Activated CD8-positive, alpha-beta memory T cell treated with anti-CD3 and anti-CD28 coated beads, Interleukin-2, amount 50 U/mL, for 24 hours (primary cell): ENCODE measurements around the gene NCOA7.
"Not testable (repeated sequence)": the region's sequence is repeated elsewhere in the genome, so short reads cannot be mapped to it uniquely, and the experiment has no call there.

Source experiments
- DNase-seq: peaks from one replicate; pipeline ENCODE4 v3.0.0-alpha.2; 2020; ENCODE audit errors: extremely low read depth

Gene NCOA7

DNA sequence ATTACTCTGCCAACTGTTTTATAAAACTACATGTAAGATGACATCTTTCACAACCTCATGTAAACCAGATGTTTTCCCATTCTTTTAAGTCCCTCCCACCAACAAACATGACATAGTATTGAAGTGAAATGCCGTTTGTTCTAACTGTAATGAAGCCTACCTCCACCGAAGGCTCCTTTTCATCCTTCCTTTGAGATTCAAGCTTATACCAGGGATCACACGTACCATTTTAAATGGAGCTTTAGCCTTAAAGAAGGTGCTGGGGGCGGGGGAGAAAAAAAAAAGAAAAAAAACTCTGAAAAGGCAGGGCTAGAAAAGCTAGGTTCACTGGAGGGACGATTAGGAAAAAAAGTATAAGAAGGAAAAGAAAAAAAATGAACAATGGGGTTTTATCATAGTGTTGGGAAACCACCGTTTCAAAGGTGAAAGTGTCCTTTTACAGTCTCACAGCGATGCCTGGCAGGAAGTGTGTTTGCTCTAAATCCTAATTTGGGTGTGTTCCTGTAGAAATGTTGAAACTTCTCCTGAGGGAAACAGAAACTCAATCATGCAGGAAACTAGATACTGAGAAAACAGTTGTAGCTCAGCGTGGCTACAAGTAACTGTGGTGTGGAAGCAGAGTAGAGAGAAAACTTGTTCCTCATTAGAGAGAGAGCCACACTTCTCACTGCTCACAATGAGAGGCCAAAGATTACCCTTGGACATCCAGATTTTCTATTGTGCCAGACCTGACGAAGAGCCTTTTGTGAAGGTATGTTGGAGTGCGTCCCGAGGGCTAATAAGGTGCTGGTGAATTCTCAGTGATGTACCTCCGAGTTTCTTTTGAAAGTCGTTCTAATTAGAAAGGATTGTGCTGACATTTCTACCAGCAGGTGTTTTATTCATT, 128.2 kb downstream of the NCOA7 start:
- DNase-seq = peak; percentile 8

- DNase-seq = no peak
Measured at GRCh38 chr6:125919618-125920017, 128.9 kb downstream of the NCOA7 start.

DNA sequence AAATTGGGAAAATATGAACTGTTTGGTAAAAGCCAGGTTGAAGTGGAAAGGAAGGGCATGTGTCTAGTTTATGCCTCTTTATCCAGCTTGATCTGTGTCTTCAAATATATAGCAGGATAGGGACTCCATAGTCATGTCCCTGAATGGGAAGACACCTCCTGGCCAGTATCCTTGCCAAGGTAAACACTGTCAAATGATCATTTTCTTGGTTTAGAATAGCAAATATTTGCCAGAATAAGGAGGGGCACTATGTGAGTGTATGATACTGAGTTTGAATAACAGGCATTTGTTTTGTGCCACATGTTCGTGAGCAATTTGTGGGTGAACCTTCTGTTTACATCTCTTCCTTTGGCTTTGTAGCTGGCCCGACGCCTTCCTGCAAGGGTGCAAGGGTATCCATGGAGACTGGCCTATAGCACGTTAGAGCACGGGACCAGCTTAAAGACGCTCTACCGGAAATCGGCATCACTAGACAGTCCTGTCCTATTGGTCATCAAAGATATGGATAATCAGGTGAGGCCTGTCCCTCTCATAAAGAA, 131.6 kb downstream of the NCOA7 start:
- DNase-seq = no peak

DNA sequence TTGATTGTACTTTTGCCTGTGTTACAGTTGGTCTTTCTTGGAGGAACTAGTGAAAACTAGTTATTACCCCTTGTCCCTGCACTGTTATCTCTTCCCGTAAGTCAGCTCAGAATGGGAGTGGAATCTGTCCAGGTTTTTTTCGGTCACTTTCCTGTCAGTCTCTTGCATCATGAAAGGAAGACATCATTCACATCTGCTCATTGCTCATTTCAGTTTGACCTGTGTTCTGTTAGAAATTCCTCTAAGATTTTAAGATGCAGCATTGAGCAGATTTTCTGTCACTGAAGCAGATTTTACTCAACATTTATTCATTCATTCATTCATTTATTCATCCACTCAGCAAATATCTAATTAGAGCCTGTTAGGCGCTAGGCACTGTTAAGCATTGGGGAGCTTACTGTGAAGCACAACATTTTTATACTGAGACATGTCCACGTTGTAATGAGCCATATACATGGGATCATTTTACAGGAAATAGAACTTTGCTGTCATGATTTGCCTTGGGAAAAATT, 132.7 kb downstream of the NCOA7 start:
- no peak for DNase-seq

GRCh38 chr6:125924169-125924568, 133.4 kb downstream of the NCOA7 start:
- DNase-seq = no peak

DNA sequence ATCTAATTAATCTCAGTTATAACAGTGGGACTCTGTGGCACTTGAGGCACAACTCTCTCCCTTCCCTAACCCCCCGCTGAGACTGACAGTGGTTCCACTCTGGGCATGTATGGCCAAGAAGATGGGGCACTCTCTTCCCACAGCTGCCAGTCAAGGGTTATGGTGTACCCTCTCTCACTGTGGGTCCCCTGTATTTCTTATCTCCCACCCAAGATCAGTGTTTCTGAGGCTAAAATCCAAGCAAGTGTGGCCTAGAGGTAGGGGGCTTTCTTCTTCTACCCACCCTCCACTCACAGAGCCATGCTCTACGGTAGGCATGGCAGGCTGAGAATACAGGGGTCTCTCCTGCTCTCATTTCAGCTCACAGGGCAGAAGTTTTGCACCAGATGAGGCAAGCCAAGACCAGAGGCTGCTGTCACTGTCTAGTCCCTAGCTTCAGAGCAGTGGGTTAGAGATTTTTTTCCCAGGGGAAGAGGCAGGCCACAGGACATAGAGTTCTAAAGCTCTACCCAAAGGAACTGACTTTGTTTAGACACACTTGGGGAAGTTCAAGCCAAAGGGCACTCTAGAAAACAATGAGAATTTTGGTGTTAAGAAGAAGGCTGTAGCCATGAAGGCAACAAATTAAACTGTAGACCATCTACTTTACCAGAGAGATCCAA, 134.1 kb downstream of the NCOA7 start:
- no peak for DNase-seq

DNA sequence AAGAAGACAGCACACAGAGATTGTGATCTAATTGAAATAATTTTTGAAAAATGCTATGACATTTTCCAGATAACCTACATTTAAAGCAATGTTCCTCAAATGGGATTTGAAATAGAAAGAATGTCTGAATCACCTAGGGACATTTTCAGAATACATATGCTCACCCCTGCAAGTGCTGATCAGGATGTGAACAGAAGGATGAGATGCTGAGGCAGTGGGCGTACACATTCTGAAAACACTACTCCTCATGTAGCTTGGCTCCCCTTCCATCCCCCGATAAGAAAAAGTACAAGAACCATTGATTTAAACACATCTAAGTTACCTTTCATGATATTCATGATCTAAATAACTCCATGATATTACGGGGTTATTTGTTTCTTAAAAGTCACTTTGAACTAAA, 136.0 kb downstream of the NCOA7 start:
- DNase-seq = no peak

DNA sequence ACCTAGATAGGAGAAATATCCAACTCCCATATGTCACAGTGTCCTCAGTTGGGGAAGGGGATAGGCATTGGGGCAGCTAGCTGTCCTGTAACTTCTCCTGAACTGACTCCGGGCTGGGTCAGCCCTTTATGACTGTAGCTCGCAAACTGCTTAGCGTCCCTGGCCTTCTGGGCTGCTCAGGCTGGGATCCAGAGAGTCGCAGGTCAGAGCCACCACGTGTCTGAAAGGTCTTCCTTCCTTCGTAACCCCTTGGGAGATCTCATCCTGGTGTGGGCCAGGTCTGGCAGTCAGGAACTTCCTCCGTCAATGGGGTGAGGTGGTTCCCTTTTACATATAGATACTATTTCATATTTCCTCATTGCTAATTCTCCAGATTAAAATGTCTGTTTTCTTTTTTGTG, 137.0 kb downstream of the NCOA7 start:
- no peak for DNase-seq

DNA sequence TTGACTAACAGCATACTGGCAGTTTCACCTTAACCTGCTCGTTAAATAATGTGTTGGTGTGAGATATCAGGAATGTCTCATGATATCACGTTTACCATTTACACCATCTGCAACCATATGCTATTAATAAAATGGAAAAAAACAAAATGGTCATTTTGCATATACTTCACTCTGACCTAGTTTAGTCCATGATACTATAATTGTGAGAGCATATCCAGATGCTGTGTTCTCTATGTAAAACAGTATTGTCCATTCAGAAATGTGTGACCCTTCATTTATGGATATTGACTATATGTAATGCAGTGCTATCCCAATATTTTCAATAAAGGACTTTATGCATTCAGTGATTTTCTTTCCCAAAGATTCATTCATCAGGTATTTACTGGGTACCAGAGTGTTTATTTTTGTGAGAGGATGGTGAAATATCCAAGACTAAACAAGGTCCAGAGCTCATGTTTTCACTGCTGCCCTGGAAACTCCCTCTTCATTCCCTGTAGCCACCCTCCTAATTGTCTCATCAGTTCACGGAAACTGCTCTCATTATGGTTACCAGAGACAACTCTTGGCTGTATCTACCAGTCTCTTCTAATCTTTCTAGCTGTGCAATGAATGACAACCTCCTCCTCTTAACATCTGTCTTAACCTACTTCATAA, 140.1 kb downstream of the NCOA7 start:
- no peak for DNase-seq

DNA sequence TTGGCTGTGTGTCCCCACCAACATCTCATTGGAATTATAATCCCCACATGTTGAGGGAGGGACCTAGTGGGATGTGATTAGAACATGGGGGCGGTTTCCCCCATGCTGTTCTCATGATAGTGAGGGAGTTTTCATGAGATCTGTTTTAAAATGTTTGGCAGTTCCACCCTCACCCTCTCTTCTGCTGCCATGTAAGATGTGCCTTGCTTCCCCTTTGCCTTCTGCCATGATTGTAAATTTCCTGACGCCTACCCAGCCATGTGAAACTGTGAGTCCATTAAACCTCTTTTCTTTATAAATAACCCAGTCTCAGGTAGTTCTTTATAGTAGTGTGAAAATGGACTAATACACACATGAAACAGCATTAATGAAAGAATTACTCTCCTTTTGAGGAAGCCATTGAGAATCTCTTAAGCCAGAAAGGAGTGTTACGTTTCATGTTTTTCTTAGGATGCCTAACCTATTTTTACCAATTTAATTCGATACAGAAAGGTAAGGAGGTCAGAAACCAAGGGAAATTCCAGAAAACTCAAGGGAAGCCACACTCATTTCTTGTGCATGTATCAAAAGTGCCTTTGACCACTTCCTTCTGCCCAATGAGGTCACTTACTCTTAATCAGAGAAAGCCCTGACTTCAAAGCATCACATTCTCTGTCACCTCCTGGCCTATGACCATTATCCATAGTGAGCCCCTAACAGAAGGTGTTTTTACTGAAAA, 141.1 kb downstream of the NCOA7 start:
- no peak for DNase-seq

DNA sequence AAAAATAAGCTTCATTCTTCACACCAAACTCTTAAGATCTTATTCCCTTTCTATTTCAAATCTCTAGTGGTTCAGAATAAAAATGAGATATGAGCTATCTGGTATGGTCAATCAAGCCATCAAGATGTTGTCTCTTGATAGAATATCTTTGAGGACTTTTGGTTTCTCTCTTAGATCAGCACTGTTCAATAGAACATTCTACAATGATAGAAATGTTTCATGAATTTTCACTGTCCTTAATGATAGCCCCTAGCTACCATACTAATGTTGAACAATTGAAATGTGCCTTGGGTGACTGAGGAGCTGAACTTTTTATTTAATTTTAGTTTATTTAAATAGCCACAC, 141.7 kb downstream of the NCOA7 start:
- no peak for DNase-seq

- not testable (repeated sequence) for DNase-seq
Measured at GRCh38 chr6:125935520-125935919, 144.8 kb downstream of the NCOA7 start.

DNA sequence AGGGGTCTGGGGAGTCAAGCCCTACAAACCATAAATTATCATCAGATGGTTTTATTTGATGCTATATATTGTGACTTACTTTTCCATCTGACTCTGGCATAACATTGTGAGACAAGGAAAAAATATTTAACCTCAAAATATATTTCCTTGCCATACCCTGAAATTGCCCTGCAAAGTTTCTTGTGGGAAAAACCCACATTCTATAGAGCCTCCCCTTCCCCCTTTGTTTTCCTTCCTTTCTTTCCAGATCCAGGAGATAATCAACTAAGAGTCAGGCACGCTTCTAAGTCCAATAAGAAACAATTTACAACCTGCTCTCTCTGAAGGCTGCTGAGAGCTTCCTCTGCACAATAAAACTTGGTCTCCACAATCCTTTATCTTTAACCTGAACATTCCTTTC, 148.3 kb downstream of the NCOA7 start:
- no peak for DNase-seq

DNA sequence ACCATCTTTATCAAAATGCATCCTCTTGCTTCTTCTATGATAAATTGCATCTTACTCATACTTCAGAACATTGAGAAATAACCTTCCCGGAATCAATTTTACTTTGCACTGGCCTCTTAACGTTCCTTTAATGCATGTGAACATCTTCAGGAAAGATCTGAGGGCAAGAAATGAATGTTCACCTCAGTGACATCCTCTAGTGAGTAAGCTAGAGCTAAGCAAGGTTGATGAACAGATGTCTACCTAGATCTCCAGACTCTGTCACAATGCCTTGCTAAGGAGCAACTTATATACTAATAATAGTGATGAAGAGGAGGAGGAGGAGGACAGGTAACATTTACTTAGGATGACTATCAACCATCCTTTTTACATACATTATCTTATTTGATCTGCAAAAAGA, 149.0 kb downstream of the NCOA7 start:
- no peak for DNase-seq

DNA sequence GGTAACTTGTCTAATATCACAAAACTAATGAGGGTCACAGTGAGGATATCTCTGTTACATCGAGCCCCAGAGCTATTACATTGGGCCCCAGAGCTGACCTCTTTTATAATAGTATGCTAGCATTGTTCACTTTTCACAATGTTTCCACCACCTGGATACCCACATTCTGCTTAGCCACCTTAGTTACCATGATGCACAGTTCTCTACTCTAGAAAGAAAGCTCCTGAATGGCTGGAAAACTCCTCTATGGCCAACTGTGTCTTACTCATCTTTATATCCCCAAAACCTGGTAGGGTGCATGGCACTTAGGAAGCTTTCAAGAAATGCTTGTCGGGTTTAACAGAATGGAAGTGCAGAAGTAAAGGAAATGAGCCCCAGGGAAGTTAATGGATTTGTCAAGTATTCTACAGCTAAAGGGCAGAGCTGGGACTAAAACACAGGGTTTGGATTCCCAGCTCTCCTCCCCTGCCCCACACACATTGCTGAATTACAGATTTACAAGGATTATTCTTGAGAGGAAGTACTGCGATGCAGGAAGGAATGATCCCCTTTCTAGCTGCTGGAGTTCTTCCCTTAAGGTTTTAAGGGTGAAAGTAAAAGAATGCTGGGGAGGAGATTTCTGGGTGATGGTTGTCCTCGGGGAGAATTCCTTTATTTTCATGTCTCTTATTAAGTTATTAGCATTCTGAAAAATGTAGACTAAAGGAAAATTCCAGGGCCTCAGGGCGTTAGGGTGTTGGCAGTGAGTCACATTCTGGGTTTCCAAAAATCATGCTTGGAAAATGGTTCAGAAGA, 149.7 kb downstream of the NCOA7 start:
- no peak for DNase-seq

GRCh38 chr6:125942672-125943527, 152.1 kb downstream of the NCOA7 start:
- DNase-seq = no peak

GRCh38 chr6:125943528-125944433, 153.0 kb downstream of the NCOA7 start:
- no peak for DNase-seq

GRCh38 chr6:125944434-125944816, 153.7 kb downstream of the NCOA7 start:
- no peak for DNase-seq

- DNase-seq = no peak
Measured at GRCh38 chr6:125944896-125945295, 154.1 kb downstream of the NCOA7 start.
